Measurements from ENCODE around the gene ADSL.

- TF ChIP-seq CTCF (IDR thresholded peaks at IDR 0.05) (no peak), EP300 (IDR thresholded peaks at IDR 0.05) (no peak)
Observed at GRCh38 chr22:40330615-40331014, 15.7 kb upstream of the ADSL start.

Data from stomach (tissue), 4 donors.